K562 (cell line): ENCODE measurements around the gene GABRR1. TPM values are rescaled to one million over a fixed set of nuclear protein-coding genes. Genes with fewer than 3 reads are reported as not detected.

ENCODE experiments used
- ATAC-seq: fragments of 200-7000 bp; cut with Tn5 transposase; 3 replicates; pipeline ENCODE4 v1.9.1; 2020; ENCODE audit warnings: moderate library complexity
- BruUV-seq: library from RNA; stranded (reverse); fragments of 400-500 nt; replicated peaks from 2 replicates; lab custom pipeline; 2021; lab: Mats Ljungman, UMichigan
- CTCF ChIA-PET: fragments of 300-600 bp; formaldehyde crosslinking; extraction: SDS; loops from one replicate; lab custom pipeline; 2021; ENCODE audit warnings: low intra/inter-chr PET ratio; lab: Yijun Ruan, JAX
- POLR2A ChIA-PET: fragments of 300-600, 350-650 bp; sonication (Branson Sonifier 250); formaldehyde crosslinking; extraction: SDS; loops from one replicate; lab custom pipeline; 2021; ENCODE audit warnings: antibody characterized with exemption, inconsistent platforms; lab: Yijun Ruan, JAX
- DNase-seq, 4 experiments: peaks; one replicate each; pipeline versions ENCODE4 v3.0.0 to v3.0.0-alpha.2; 2011 to 2018; ENCODE audit warnings: low spot score in 3 of 4, mixed read lengths in 3 of 4; ENCODE audit errors: extremely low read depth in 1 of 4
- FAIRE-seq: peaks from 2 replicates; lab custom pipeline; 2011; peaks lifted over from hg19 to GRCh38; lab: Jason Lieb, UNC
- H2AFZ ChIP-seq: 2 replicates; pipeline ENCODE4 v1.6.0; 2011; ENCODE audit warnings: low read depth, low read length, control low read depth, inconsistent platforms
- H3K27ac ChIP-seq: fragments of 200-600 bp; 3 replicates; pipeline ENCODE4 v1.8.0; 2011; ENCODE audit warnings: low read depth, mild to moderate bottlenecking, control low read depth, inconsistent platforms, low read length, moderate library complexity, mixed read lengths; ENCODE audit errors: extremely low read depth
- H3K27me3 ChIP-seq, 2 experiments: fragments of 300-600 bp in 1 of 2; 2 replicates in 1 of 2; 3 replicates in 1 of 2; pipeline versions ENCODE4 v1.6.0 to v1.8.0; 2011; ENCODE audit warnings: inconsistent platforms in 2 of 2, low read length in 2 of 2, mild to moderate bottlenecking in 1 of 2, mixed read lengths in 1 of 2, moderate library complexity in 1 of 2; ENCODE audit not compliant: control insufficient read depth in 2 of 2, insufficient read depth in 2 of 2
- H3K36me3 ChIP-seq: fragments of 300-600 bp; 3 replicates; pipeline ENCODE4 v1.8.0; 2011; ENCODE audit warnings: mild to moderate bottlenecking, low read length, inconsistent platforms; ENCODE audit not compliant: control insufficient read depth, insufficient read depth
- H3K4me1 ChIP-seq, 2 experiments: fragments of 200-600 bp in 1 of 2; replicated peaks in 1 of 2; 2 replicates in 1 of 2; 3 replicates in 1 of 2; pipeline versions ENCODE4 v1.5.1 to v1.8.0; 2011; ENCODE audit warnings: inconsistent platforms in 2 of 2, low read length in 2 of 2, mild to moderate bottlenecking in 1 of 2, mixed read lengths in 1 of 2, moderate library complexity in 1 of 2; ENCODE audit not compliant: control insufficient read depth in 2 of 2, insufficient read depth in 2 of 2
- H3K4me2 ChIP-seq: 2 replicates; pipeline ENCODE4 v1.6.1; 2011; ENCODE audit warnings: low read length, control low read depth, inconsistent platforms, mixed read lengths; ENCODE audit not compliant: insufficient read depth
- H3K4me3 ChIP-seq: fragments of 200-600 bp; sonication (generic), shearing (Covaris generic); 2 replicates; pipeline ENCODE4 v1.5.1; 2016; ENCODE audit warnings: control low read depth, inconsistent platforms
- H3K79me2 ChIP-seq: fragments of 200-600 bp; 3 replicates; pipeline ENCODE4 v1.8.0; 2011; ENCODE audit warnings: low read length, inconsistent platforms; ENCODE audit not compliant: control insufficient read depth, insufficient read depth
- H3K9ac ChIP-seq, 2 experiments: 2 replicates each; pipeline versions ENCODE4 v1.6.0 to v1.6.1; 2011; ENCODE audit warnings: low read depth in 2 of 2, low read length in 2 of 2, control low read depth in 1 of 2, inconsistent platforms in 1 of 2, mild to moderate bottlenecking in 1 of 2, mixed read lengths in 1 of 2; ENCODE audit not compliant: insufficient read depth in 1 of 2
- H3K9me1 ChIP-seq: one replicate; pipeline ENCODE4 v1.6.0; 2011; ENCODE audit warnings: inconsistent platforms, mild to moderate bottlenecking, low read length, moderate library complexity; ENCODE audit not compliant: control insufficient read depth, insufficient read depth
- H3K9me3 ChIP-seq: replicated peaks from 2 replicates; pipeline ENCODE4 v1.5.1; 2011; ENCODE audit warnings: low read depth, low read length, inconsistent platforms; ENCODE audit not compliant: control insufficient read depth, insufficient read depth
- H4K20me1 ChIP-seq: replicated peaks from 2 replicates; pipeline ENCODE4 v1.6.1; 2011; ENCODE audit warnings: low read length, inconsistent platforms, mixed read lengths; ENCODE audit not compliant: control insufficient read depth, insufficient read depth
- CCNT2 ChIP-seq: IDR thresholded peaks from 2 replicates; pipeline ENCODE4 v1.6.1; 2011; ENCODE audit warnings: borderline replicate concordance, low read depth, mild to moderate bottlenecking, moderate library complexity, mixed read lengths, low read length; ENCODE audit not compliant: insufficient read length; ENCODE audit errors: extremely low read depth
- FOXK2 ChIP-seq, 2 experiments: fragments of 450-650 bp; IDR thresholded peaks in 1 of 2; conservative IDR thresholded peaks in 1 of 2; 2 replicates each; pipeline ENCODE4 v1.6.1; 2016; ENCODE audit warnings: low read depth in 2 of 2, mild to moderate bottlenecking in 1 of 2
- HMG20A ChIP-seq: fragments of 450-650 bp; formaldehyde crosslinking; conservative IDR thresholded peaks from 2 replicates; pipeline ENCODE4 v1.4.0; 2020; ENCODE audit warnings: mild to moderate bottlenecking, mixed read lengths
- ILK ChIP-seq: fragments of 450-650 bp; IDR thresholded peaks from 2 replicates; pipeline ENCODE4 v1.6.1; 2016; ENCODE audit warnings: missing genetic modification characterization, low read depth, mild to moderate bottlenecking, missing compliant biosample characterization, moderate library complexity, borderline replicate concordance
- KAT8 ChIP-seq: fragments of 450-650 bp; IDR thresholded peaks from 2 replicates; pipeline ENCODE4 v1.6.1; 2016; ENCODE audit warnings: low read depth, mild to moderate bottlenecking
- POLR2B ChIP-seq: fragments of 450-650 bp; IDR thresholded peaks from 2 replicates; pipeline ENCODE4 v1.6.1; 2018; ENCODE audit warnings: low read depth; ENCODE audit not compliant: partially characterized antibody
- WGBS: fragments of 100-300 bp; shearing (Covaris generic); methylation state at CpG from one replicate; pipeline ENCODE4 v1.1.6; 2016; ENCODE audit warnings: low coverage, mixed read lengths; ENCODE audit not compliant: insufficient coverage; ENCODE audit errors: missing lambda C conversion rate; 5-methylcytosine and 5-hydroxymethylcytosine counted together
- in situ Hi-C: fragments of 300-500 bp; cut with MboI; formaldehyde crosslinking; loops from 4 replicates; pipeline ENCODE4 v1.15.0; 2018; ENCODE audit warnings: inconsistent platforms, mixed read lengths
- intact Hi-C: fragments of 100-400 bp; cut with micrococcal nuclease; formaldehyde crosslinking; loops from 2 replicates; pipeline ENCODE4 v1.14.2; 2022
- polyA plus RNA-seq, 8 experiments: library from polyadenylated mRNA; depleted of rRNA in 4 of 8; stranded (reverse) in 5 of 8; unstranded in 3 of 8; fragments of >200 nt; fragmentation: Nextera tagmentation in 2 of 8; fragmentation: Illumina TruSeq in 1 of 8; extraction: Ambion mirVana in 2 of 8; extraction: Trizol in 1 of 8; gene quantifications; 2 replicates each; pipeline versions ENCODE4 v1.2.1 to v1.2.3, GENCODE V29; 2011 to 2014; ENCODE audit warnings: inconsistent platforms in 1 of 8, missing spikeins in 1 of 8
- total RNA-seq, 7 experiments: library from RNA; depleted of rRNA in 6 of 7; stranded (reverse); fragments of >200 nt in 6 of 7; fragmentation: Illumina TruSeq in 2 of 7; extraction: Trizol in 2 of 7; gene quantifications; 2 replicates each; pipeline versions ENCODE4 v1.2.1 to v1.2.3, GENCODE V29; 2011 to 2021; ENCODE audit warnings: low replicate concordance in 1 of 7
- TF ChIP-seq, protein P1 (sequence below): sonication (generic); formaldehyde crosslinking; IDR thresholded peaks from 2 replicates; pipeline ENCODE4 v1.8.0; 2023; ENCODE audit warnings: mild to moderate bottlenecking, missing genetic modification reagents
- TF ChIP-seq, protein P2 (sequence below), 2 experiments: fragments of 450-650 bp in 1 of 2; sonication (generic) in 1 of 2; formaldehyde crosslinking; conservative IDR thresholded peaks; 2 replicates each; pipeline versions ENCODE4 v1.4.0 to v1.8.1; 2020 to 2022; ENCODE audit warnings: mild to moderate bottlenecking in 1 of 2, missing genetic modification reagents in 1 of 2

The GABRR1 gene
- total and polyA plus RNA-seq, 9 of the 15 experiments (the other 6 are each of a cell fraction or from before 2014, with no cell fraction given), result not detected

DNA sequence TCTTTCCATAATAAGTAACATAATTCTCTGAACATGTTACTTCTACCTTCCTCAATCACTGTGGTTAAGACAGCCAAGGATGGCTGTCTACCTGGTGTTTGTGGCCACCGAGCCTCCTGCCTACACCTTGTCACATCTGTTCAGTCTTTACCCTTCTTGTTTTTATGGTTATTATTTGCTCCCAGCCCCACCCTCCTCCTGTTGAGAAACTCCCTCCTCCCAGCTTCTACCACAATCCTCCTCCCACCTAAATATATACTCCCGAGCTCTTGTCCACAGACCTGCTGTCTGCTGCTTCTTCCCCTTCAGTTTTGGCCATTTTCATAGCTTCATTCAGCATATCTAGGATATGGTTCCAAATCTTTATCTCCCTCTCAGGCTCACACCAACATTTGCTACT is 35.7 kb upstream of the GABRR1 start:
- in situ Hi-C loops, result no loop called here
- intact Hi-C loops, result no loop called here
- Histone ChIP-seq H3K27ac (no peak overlapping the region), H3K79me2 (no peaks in the 10 kb centered on the region), H4K20me1 (no peaks in the 10 kb centered on the region), H3K4me2 (no peak overlapping the region), H3K9me1 (no peaks in the 10 kb centered on the region), H3K9ac (no peak overlapping the region), H2AFZ (no peak overlapping the region), H3K4me3 (no peak overlapping the region), H3K36me3 (no peaks in the 10 kb centered on the region), H3K4me1 (no peaks in the 10 kb centered on the region), H3K27me3 (peaks cover 7 to 18% of the 10 kb centered on the region in 2 experiments; a peak in 4 of 5 replicates), H3K9me3 (no peaks in the 10 kb centered on the region)
- no peak for DNase-seq
- WGBS, result 0% methylated on average over 2 of the region's 2 CpGs
- no peak for FAIRE-seq
- BruUV-seq, result no TSS peak
- TF ChIP-seq HMG20A (no peak), CCNT2 (no peak)
- TF ChIP-seq, protein P1, sequence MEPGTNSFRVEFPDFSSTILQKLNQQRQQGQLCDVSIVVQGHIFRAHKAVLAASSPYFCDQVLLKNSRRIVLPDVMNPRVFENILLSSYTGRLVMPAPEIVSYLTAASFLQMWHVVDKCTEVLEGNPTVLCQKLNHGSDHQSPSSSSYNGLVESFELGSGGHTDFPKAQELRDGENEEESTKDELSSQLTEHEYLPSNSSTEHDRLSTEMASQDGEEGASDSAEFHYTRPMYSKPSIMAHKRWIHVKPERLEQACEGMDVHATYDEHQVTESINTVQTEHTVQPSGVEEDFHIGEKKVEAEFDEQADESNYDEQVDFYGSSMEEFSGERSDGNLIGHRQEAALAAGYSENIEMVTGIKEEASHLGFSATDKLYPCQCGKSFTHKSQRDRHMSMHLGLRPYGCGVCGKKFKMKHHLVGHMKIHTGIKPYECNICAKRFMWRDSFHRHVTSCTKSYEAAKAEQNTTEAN (CRISPR knock-in tag), result no peak
- no peak for ATAC-seq
- POLR2A ChIA-PET, result interaction anchor here (0.5 to 1.0 kb wide), 2 partner anchors 10 to 50 kb away, joined by 4 to 5 read pairs; no protein-coding TSS in a partner anchor
- CTCF ChIA-PET, result interaction anchor here (0.6 kb wide), 1 partner anchor 8 kb away, joined by 3 read pairs; no protein-coding TSS in a partner anchor

DNA sequence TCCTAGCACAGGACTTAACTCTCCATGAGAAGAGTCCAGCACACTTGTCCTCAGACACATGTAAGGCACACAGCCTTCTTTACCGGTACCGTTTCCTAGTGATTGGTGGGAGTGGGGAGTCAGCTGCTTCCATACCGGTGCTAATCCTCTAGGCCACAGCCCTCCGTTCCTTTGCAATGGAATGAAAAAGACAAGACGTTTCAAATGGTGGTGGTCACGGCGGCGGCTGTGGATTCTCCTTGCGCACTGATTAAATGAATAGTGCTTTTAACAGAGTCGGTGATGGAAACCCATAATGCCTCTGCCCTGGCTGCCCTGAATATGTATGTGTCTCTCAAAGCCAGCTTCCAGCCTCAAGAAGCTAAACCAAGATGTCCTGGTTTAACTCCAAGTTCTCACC is 34.8 kb upstream of the GABRR1 start:
- in situ Hi-C loops, result no loop called here
- Histone ChIP-seq H3K4me1 (no peaks in the 10 kb centered on the region), H2AFZ (no peak overlapping the region), H3K9ac (no peak overlapping the region), H3K4me3 (no peak overlapping the region), H3K9me3 (no peaks in the 10 kb centered on the region), H3K27me3 (peaks cover 7 to 15% of the 10 kb centered on the region in 2 experiments), H3K36me3 (no peaks in the 10 kb centered on the region)
- ATAC-seq (no peak), FAIRE-seq (no peak), DNase-seq (no peak)
- BruUV-seq, result no TSS peak
- TF ChIP-seq, protein P2, sequence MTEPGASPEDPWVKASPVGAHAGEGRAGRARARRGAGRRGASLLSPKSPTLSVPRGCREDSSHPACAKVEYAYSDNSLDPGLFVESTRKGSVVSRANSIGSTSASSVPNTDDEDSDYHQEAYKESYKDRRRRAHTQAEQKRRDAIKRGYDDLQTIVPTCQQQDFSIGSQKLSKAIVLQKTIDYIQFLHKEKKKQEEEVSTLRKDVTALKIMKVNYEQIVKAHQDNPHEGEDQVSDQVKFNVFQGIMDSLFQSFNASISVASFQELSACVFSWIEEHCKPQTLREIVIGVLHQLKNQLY (CRISPR knock-in tag; conservative IDR thresholded peaks at IDR 0.05), result no peak
- TF ChIP-seq KAT8 (no peak), POLR2B (no peak), ILK (tag) (no peak), FOXK2 (conservative IDR thresholded peaks at IDR 0.05 in 1 of 2, IDR thresholded peaks at IDR 0.05 in 1 of 2; ENCODE audit: low read depth in 2 of 2) (no peak)
- TF ChIP-seq, all 486 proteins: peak for 0
- no peaks in the 10 kb centered on the region for H4K20me1 ChIP-seq
- H3K9me1 ChIP-seq, result no peaks in the 10 kb centered on the region
- no peaks in the 10 kb centered on the region for H3K79me2 ChIP-seq
- no peak overlapping the region for H3K27ac ChIP-seq
- POLR2A ChIA-PET, result no interaction called here
- intact Hi-C loops, result no loop called here
- WGBS, result 18% methylated on average over 10 of the region's 10 CpGs
- no peak overlapping the region for H3K4me2 ChIP-seq
- CTCF ChIA-PET, result no interaction called here
